DMS53 treated with DMSO at 0.1 percent for 48 hours (cell line): Measurements from ENCODE around the gene HOXB4.

Source experiments
- DNase-seq: peaks from one replicate; lab custom pipeline; 2025; ENCODE audit not compliant: unreplicated experiment; lab: John Stamatoyannopoulos, UW

HOXB4 gene

DNA sequence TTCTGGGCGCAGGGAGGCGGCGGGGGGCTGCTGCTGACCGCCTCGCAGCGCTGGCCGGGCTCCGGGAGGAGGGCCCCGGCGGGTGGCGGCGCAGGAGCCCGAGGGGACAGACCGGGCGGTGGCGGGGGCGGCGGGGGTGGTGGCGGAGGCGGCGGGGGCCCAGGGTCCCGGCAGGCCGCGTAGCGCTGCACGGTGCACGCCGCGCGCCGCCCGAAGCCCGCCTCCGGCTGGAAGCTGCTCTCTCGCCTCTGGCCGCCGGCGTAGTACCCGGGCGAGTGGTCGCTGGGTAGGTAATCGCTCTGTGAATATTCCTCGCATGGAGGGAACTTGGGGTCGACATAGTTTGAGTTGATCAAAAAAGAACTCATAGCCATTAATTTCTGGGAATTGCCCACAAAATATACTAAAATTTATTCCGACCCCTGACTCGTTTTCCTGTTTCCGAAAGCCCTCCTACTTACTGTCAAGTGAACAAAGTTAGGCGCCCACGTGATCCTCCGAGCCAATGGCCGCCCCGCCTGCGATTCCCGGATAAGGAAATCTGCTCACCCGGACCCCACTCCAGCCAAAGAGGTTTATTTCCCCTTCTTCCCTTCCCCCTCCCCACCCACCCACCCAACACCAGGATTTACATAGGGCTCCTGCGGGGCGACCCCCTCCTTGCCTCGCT, at the start of gene HOXB4:
HOXB4 (minus strand) TSS at position 405 of the 670 bp plus-strand sequence; CDS start at position 374, 31 bp downstream.
- no peak for DNase-seq

DNA sequence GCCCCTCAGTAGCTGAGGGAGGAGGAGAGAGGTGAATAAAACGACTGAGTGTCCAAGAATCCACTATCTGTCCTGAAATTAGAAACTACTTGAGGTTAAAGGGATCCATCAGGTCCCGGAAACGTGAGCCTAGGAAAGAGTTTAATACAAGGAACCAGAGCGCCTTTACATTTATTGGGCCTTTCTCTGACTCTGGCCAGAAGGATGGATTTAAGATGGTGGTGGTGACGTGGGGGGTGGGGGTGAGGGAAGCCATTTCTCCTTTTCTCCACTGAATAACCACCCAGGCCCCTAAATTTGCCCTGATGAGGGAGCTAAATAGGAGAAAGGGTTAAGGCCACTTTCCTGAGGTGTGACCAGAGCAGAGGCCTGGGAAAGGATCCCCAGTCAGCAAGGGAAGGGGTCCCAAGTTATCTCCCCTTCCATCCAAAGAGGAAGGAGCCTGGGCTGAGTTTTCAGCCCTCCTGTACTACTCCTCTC, 49.0 kb upstream of the HOXB4 start:
- no peak for DNase-seq

DNA sequence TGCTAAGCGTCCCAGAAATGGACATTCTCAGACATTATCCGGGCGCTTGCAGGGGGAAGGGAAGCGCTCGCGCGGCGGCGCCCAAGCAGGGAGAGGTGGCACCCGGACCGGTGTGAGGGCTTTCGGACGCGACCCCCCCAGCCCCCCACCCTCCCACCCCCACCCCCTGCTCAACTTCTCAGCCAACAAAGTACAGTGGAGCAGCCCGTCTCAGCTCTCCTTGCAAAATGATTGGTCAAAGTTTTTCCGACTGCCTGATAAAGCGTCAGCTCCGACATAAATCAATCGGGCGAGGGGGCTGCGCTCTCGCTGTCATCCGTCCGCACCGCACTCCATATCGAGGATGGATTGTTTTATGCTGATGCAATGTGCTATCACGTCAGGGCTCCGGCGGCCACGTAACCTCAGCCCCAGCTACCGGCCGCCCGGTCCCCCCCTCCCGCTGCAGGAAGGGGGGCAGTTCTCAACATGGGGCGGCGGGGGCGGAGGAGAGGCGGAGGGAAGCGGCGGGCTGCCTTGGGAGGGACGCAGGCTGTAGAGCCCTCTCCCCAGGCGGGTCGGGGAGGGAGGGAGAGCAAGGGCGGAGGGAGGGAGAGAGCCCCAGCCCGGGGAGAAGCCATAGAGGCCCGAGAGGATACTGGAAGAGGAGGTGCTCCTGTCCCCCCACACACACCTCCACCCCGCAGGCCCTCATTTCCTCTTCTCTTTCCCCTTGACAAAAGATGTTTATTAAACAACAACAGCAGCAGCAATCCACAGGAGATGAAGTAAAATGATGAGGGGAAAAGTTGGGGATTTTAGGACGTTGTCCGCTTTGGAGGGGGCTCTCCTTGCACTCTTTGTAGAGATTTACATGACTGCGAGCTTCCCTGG, 48.3 kb upstream of the HOXB4 start, which contains the start of gene HOXB9:
HOXB9 (minus strand) TSS at position 114 of the 873 bp plus-strand sequence; CDS start at position 25, 89 bp downstream.
- no peak for DNase-seq

DNA sequence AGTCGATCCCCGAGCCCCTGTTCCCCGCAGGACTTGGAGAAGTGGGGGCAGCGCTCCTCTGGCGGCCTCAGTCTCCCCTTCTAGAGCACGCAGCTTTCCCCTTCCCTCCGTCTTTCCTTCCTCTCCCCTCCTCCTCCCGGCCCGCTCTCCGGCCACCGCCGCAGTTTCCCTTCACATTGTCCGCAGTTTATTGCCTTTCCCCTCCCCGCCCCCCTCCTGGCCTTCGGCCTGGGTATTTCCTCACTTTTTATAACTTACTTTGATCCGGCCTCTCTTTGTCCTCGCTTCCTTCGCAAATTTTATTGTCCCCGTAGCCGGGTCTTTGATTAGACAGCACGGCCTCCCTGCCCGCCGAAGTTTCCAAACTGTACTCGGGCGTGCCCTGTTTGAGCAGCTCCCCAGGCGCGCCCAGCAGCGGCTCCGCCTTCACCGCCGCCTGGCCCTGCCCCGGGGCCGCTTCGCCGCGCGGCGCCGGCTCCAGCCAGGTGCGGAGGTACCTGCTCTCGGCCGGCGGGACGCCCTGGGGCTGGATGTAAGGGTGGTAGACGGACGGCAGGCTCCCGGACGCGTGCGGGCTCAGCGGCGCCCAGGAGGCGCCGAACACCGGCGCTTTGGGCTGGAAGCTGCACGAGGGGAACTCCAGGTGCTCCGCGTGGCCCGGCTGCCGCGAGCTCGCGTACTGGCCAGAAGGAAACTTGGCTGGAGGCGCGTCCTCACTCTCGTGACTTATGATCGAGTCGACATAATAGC, 47.5 kb upstream of the HOXB4 start:
- DNase-seq, result no peak

DNA sequence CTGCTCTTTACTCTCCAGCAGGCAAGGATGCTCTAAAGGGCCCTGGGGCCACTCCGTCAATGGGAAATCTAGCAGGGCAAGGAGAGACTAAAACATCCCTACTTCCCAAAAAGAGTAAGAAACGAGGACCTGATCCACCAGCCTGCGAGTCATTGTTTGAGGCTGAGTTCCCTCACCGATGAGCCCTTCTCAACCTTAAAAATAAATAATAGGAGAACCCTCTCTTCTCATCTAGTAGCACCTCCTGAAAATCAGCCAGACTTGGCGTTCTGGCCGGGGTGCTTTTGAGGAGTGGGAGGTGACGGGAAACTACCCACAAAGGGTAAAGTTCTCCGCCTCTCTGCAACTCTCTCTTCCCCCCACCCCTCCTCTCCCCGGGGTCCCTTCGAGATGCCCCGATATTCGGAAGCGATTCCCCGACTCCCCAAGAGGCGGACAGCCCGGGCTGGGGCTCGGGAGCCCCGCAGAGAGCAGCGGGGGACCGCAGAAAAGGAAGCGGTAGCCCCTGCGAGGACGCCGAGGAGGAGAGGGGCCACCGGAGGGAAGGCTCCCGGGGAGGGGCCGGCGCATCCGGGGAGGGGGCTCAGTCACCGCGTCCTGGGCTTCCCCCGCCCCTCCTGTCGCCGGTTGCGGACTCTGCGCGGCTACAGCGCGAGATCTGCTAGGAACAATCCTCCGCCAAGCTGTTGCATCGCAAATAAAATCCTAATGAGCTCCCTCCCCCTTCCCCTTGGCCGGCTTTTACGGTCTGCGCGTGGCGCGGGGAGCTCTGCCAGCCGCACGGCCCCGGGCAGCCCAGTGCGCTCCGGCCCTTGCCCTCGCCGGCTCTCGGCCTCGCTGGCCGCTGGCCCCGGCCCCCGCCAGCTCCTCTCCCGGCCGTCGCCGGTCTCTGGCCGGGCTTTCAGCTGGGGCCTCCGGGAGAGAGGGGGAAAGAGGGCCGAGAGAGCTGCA, 46.7 kb upstream of the HOXB4 start:
- DNase-seq, result no peak

DNA sequence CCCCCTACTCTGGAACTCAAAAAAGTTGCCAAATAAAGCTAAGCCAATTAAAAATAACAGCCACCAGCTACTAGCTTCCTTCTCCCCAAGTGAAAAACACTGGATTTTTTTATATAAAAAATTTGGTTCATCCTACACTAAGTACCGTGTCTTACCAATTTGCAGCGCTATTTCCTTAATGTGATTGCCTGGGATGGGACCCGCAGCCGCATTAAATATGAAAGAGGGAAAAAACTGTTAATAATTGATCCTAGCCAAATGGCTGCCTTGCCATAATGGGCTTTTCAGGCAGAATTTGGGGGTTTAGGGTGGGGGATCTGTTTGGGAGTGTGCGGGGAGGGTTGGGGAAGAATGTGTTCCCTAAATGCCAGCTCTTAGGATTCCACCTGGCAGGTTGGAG, 46.0 kb upstream of the HOXB4 start:
- DNase-seq, result no peak

DNA sequence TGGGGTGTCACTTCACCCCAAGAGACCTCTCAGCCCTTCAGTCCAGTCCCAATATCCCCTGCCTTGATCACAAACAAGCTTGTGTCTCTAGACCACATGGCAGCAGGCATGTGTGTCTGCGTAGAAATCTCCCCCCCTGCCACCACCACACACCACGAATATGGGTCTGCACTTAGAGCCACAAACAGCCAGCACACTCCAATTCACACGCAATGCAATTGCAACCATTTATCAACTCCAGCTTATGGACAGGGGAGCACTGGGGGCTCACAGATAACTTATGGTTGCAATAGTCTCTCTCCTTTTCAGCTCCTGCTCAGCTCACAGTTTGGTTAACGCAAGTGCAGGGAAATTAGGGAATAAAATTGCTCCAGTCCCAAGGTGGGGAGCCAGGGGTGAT, 45.4 kb upstream of the HOXB4 start:
- no peak for DNase-seq

DNA sequence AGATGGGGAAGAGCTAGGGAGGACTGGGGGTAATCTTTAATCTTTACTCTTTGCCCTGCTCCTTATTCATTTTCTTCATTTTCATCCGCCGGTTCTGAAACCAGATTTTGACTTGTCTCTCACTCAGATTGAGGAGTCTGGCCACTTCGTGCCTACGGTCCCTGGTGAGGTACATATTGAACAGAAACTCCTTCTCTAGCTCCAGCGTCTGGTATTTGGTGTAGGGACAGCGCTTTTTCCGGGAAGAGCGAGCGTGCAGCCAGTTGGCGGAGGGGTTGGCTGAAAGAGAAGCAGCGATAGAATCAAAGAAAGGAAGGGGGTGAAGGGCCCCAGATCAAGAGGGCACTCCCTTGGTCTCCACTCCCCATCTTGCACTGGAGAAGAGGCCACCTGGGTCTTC, 44.7 kb upstream of the HOXB4 start:
- DNase-seq, result no peak

DNA sequence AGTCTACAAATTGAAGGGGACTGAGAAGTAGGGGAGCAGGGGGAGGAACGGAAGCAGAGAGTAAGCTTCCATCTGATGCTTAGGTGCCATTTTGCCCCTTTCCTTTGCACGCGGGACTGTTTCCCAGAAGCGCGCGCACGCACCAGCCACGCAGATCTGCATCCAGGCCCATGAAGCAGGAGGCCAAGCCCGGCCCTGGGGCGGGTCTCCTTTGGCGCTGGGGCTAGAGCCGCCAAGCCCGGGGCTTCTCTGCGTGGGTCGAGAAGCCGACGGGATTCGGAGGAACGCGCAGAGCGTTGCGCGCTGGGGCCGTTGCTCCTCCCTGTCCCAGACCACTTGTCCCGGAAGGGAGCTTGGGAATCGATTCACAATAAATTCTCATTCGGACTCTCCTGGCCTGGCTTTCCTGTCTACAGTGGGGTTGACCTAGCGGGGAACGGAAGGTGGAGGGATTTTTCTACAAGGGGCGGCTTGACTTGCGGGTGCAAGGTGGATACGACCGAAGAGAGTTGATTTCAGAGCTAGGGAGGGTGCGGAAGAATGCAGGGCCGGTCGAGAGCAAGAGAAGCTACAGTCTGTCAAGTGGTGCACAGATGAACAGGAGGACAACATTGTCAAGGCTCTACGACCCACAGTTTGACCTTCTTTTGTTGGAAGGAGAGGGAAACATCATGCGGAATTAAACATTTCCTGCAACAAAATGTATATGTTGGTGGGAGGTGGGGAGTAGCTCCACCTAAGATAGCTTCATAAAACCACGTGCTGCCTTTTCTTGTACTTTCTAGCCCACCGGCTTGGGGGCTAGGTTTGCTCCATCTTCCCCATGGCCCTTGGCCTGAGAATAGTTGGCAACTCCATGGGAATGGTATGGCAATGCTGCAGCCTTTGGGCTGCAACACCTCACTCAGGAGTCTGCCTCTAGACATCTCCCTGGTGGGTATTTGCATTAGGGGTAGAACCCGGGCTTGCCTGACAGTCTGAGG, 43.6 kb upstream of the HOXB4 start:
- DNase-seq, result no peak

DNA sequence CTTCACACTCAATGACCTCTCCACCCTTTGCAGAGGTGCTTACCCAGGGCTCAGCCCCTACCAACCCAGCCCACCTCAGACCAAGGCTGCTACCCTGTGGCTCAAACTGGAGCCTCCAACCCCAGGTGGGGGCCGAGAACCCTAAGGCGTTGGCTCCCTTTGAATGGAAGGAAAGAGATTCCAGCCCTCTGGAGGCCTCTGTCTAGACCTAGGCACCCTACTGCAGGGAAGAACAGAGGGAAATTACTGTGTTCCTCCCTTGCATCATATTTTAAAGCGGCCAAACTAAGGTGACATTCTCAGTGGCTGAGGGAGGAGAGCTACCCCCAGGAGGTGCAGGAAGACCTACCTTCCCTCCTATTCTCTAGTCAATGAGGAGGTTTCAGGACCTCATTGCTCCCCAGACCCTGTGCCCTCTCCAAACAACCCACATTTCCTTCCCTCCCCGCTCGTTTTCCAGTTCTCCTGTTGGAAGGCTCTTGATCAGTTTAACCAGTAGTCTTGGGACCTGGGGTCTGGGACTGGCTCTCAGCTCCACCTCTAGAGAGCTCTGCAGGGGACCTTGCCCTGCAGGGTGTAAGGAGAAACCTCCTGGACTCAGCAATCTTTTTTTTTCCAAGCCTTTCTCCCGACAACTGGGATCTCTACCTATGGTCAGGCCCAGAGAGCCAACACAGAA, 42.5 kb upstream of the HOXB4 start:
- no peak for DNase-seq

DNA sequence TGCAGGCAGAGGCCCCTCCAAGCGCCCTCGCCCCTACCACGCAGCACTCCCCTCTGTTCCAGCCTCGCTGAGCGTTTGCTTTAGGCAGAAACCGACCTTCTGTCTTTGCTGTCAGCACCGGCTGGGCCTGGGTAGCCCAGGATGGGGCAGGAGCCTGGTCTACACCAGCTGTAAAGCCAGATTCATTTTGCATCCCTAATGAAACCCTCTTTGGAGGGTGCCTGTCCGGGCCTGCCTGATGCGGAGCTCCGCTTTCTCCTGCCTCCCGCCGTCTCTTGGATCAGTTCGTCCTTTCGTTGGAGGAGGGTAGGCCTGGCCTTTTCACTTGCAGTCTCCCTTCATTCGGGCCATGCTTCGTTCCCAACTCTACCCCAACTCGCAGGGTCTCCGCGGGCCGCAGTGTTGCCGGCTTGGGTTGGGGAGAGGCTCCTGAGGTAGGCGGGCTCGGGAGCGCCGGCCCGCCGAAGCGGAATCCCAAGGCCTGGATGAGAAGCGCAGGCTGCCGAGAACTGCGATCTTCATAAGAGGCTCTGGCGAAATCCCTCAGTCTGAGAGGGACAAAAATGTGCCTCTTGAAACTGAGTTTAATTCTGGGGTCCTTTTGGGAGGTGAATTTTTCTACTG, 41.8 kb upstream of the HOXB4 start:
- DNase-seq, result no peak

DNA sequence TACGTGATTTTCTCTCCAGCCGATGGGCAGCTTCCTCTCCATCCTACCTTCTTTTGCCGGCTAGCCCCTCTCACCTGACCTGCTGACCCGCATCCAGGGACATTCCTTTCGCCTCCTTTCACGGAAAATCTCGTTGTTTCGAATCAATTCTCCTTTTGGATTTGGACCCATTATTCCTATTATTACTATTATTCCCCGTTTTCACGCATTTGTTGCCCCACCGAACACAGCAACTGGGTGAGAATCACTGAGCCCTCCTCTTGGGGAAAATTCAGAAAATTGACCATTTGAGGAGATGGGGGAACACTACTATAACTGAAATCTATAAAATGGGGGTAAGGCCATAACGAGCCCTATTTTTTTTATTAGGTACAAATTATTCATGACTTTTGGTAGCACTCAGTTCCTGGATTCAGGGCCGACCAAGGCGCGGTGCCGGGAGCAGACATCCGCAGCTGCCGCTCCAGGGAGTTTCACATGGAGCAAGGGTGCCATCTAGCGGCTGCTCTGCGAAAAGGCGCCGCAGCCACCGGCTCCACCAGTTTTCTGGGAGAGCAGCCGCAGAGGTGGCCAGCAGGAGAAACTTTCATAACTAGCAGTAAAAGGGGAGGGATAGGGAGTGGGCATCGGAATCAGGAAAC, 40.2 kb upstream of the HOXB4 start:
- DNase-seq, result peak; percentile 77

DNA sequence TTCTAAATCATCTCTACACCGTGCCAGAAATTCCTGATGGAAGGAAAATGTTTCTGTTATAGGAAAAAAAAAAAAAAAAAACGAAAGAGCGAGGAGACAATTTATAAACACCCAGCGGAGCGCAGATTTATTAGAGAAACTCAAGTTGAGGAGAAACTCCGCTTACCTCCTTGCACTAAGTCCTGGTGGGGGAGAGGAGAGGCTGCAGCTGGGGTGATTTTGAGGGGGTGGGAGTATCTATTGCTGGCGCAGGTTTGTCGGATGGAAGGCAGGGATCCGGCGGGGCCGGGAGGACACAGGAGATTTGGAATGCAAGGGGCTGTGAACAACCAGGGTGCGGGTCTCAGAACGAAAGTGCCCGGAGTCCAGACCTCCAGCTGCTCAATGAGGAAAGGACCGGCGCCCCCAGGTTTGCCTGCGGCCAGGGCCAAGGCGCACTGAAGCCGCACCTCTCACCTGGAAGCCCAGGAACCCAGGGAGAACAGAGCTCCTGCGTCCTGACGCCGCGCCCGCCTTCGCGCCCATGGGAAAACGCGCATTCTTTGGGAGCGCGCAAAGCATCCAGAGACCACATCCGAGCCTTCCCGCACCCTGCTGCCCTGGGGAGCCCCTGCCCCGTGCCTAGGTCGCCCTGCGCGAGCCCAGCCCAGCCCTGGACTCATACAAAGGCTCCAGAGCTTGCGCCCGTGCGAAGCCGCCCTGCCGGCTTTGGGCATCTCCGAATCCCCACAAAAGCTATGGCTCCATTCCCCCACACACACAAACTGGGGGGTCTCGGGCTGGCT, 39.5 kb upstream of the HOXB4 start:
- no peak for DNase-seq

DNA sequence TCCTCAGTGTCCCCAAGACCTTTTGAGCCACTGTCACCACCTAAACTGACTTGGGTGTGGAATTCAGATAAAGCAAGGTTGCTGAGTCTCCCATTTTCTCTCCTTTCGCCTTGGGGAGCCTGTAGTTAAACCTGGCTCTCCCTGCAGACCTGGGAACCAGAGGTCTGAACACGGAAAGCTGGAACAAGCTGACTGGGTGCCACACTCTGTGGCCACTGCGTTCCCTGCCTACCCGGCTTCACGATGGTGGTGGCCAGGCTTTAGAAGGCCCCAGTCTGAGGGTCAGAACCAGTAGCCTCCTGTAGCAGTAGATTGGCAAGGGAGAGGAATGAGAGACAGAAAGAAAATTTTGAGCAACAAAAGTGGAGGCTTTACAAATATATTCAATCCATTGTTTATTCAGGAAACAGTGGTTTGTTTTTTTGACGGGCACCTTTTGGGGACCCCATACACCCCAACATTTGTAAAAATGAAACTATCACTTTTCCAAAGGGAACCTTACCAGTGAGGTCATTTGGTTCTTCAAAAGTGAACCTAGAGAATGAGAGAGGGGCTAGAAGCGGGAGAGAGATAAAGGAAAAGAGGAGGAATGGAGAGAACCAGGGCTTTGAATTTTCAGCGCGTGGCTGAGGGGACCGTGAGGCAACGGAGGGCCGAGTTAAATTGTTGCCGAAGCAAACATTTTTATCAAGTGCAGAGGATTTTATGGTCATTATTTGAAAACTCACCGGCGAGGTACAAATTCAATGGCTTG, 38.7 kb upstream of the HOXB4 start:
- DNase-seq, result no peak

DNA sequence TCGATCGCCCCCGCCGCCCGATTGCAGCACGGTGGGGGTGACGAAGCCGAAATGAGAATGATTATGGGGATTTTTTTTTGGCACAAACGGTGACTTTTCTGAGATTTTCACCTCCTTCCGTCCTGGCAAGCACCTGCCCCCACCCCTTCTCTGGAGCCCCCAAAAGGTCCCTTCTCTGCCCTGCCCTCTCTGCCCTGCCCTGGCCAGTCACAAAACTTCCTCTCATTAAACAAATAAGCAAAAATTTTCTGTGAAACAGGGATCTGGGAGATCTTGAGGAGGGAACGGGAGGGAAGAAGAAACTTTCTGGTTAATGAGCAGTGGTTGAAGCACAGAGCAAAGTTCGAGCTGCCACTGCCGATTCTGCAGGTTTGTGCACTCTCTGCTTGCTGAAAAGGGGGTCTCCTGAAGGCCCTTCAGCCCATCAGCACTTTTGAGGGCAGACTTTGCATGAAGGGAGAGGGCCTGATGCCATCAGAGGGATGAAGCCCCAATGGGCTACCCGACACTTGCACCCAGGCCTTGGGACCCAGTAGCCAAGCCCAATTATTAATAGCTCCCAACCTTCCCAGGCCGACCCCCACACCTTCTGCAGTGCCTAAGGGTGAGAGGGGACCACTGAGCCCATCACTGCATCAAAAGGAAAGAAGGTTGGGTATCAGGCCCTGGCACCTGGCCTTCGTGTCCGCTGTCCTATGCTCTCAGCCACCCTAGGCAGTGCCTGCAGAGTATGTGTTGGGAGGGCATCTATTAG, 38.0 kb upstream of the HOXB4 start:
- DNase-seq, result no peak
